GM19455 (cell line): ENCODE measurements around the gene NELL1.
"Not testable (repeated sequence)": the region's sequence is repeated elsewhere in the genome, so short reads cannot be mapped to it uniquely, and the experiment has no call there.

ENCODE experiments used
- ATAC-seq: cut with Tn5 transposase; IDR thresholded peaks from one replicate; pipeline ENCODE4 v1.9.1; 2021; ENCODE audit not compliant: unreplicated experiment

The NELL1 gene

GRCh38 chr11:21088930-21089329 is 419.5 kb downstream of the NELL1 start:
- ATAC-seq: no peak

GRCh38 chr11:21104641-21105040 is 435.3 kb downstream of the NELL1 start:
- ATAC-seq: no peak

- no peak for ATAC-seq
These were observed 436.0 kb downstream of the NELL1 start for GRCh38 chr11:21105196-21105917.

GRCh38 chr11:21109341-21109740 is 440.0 kb downstream of the NELL1 start:
- ATAC-seq: no peak

GRCh38 chr11:21110415-21110814 is 441.0 kb downstream of the NELL1 start:
- no peak for ATAC-seq

- no peak for ATAC-seq
These were observed 444.5 kb downstream of the NELL1 start for GRCh38 chr11:21113876-21114275.

- ATAC-seq: no peak
These were observed 446.6 kb downstream of the NELL1 start for GRCh38 chr11:21116009-21116408.

GRCh38 chr11:21119411-21119810 is 450.0 kb downstream of the NELL1 start:
- ATAC-seq: no peak

- ATAC-seq: no peak
These were observed 452.6 kb downstream of the NELL1 start for GRCh38 chr11:21121991-21122390.

GRCh38 chr11:21122523-21122922 is 453.1 kb downstream of the NELL1 start:
- ATAC-seq: no peak

- ATAC-seq: no peak
These were observed 462.8 kb downstream of the NELL1 start for GRCh38 chr11:21132146-21132720.

- no peak for ATAC-seq
These were observed 463.9 kb downstream of the NELL1 start for GRCh38 chr11:21133244-21133643.

GRCh38 chr11:21133722-21134121 is 464.3 kb downstream of the NELL1 start:
- no peak for ATAC-seq

GRCh38 chr11:21137803-21138202 is 468.4 kb downstream of the NELL1 start:
- no peak for ATAC-seq

GRCh38 chr11:21141557-21141956 is 472.2 kb downstream of the NELL1 start:
- not testable (repeated sequence) for ATAC-seq

- no peak for ATAC-seq
These were observed 472.6 kb downstream of the NELL1 start for GRCh38 chr11:21142007-21142406.

- ATAC-seq: no peak
These were observed 475.1 kb downstream of the NELL1 start for GRCh38 chr11:21144531-21144930.

- no peak for ATAC-seq
These were observed 479.0 kb downstream of the NELL1 start for GRCh38 chr11:21148376-21148775.

GRCh38 chr11:21160140-21160539 is 490.8 kb downstream of the NELL1 start:
- ATAC-seq: no peak

GRCh38 chr11:21169639-21170038 is 500.3 kb downstream of the NELL1 start:
- ATAC-seq: no peak

GRCh38 chr11:21173476-21173875 is 504.1 kb downstream of the NELL1 start:
- no peak for ATAC-seq

- ATAC-seq: no peak
These were observed 505.4 kb downstream of the NELL1 start for GRCh38 chr11:21174781-21175180.

GRCh38 chr11:21177379-21177778 is 508.0 kb downstream of the NELL1 start:
- no peak for ATAC-seq
